ENCODE data around the gene C1R.
"Not testable (repeated sequence)": the region's sequence is repeated elsewhere in the genome, so short reads cannot be mapped to it uniquely, and the experiment has no call there.

GRCh38 chr12:7049445-7049951 is 42.7 kb downstream of the C1R start:
- TF ChIP-seq CTCF (IDR thresholded peaks at IDR 0.05); EP300 (IDR thresholded peaks at IDR 0.05; ENCODE audit: borderline replicate concordance in 1 of 2, low read depth in 1 of 2, low read length in 1 of 2); GABPA (IDR thresholded peaks at IDR 0.05; ENCODE audit: low read depth); POLR2AphosphoS5 (IDR thresholded peaks at IDR 0.05; ENCODE audit: low read depth, low read length); FOXJ3 (CRISPR knock-in tag; IDR thresholded peaks at IDR 0.05): not testable (repeated sequence)

All from SK-N-SH (cell line).